Thyroid gland (tissue), 4 donors: ENCODE results near the gene HSD17B10.

Experiments used
- CTCF ChIP-seq, 6 experiments: fragments of 200-600 bp in 3 of 6; fragments of 450-650 bp in 3 of 6; sonication (generic) in 3 of 6; IDR thresholded peaks; one replicate each; pipeline ENCODE4 v1.5.1; 2016 to 2019; ENCODE audit warnings: antibody characterized with exemption in 6 of 6, mild to moderate bottlenecking in 2 of 6, inconsistent platforms in 1 of 6, moderate library complexity in 1 of 6
- POLR2A ChIP-seq, 2 donors: fragments of 450-650 bp; IDR thresholded peaks; one replicate each; pipeline ENCODE4 v1.6.1; 2017; ENCODE audit warnings: antibody characterized with exemption in 2 of 2, mild to moderate bottlenecking in 2 of 2, moderate library complexity in 1 of 2

GRCh38 chrX:53447441-53447840 is 13.3 kb upstream of the HSD17B10 start:
- TF ChIP-seq CTCF (IDR thresholded peaks at IDR 0.05) = no peak
- no peak for TF ChIP-seq POLR2A (IDR thresholded peaks at IDR 0.05)
